ENCODE data around the gene SLC35A4. TPM values are rescaled to one million over a fixed set of nuclear protein-coding genes. Genes with fewer than 3 reads are reported as not detected.
A peak's percentile ranks its signal among the peaks of the same experiment; 100 is the strongest.

The SLC35A4 gene
- total RNA-seq, 1 donor from 2014 or later = 20.7 TPM

DNA sequence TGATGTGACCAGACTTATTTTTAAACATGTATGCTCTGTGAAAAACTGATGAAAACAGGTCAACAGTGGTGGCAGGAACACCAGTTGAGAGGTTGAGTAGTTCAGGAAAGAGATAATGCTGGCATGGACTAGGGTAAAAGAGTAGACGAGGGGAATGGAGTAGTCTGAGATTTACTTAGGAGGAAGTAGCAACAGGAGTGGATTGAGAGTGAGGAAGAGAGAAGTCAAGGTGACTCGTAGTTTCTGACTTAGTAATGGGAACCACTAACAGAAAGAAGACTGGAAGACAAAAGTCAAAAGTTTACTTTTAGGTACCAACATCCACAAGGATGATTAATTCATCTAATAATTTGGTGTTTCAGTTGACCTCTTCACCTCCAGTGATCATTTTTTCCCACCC, 11.0 kb upstream of the SLC35A4 start:
- H4K20me1 ChIP-seq (ENCODE audit: low read depth) = peaks cover 20% of the 10 kb centered on the region
- TF ChIP-seq EZH2 (IDR thresholded peaks at IDR 0.05) (no peak), EZH2phosphoT487 (IDR thresholded peaks at IDR 0.05) (no peak)
- TF ChIP-seq, protein P1, sequence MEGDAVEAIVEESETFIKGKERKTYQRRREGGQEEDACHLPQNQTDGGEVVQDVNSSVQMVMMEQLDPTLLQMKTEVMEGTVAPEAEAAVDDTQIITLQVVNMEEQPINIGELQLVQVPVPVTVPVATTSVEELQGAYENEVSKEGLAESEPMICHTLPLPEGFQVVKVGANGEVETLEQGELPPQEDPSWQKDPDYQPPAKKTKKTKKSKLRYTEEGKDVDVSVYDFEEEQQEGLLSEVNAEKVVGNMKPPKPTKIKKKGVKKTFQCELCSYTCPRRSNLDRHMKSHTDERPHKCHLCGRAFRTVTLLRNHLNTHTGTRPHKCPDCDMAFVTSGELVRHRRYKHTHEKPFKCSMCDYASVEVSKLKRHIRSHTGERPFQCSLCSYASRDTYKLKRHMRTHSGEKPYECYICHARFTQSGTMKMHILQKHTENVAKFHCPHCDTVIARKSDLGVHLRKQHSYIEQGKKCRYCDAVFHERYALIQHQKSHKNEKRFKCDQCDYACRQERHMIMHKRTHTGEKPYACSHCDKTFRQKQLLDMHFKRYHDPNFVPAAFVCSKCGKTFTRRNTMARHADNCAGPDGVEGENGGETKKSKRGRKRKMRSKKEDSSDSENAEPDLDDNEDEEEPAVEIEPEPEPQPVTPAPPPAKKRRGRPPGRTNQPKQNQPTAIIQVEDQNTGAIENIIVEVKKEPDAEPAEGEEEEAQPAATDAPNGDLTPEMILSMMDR (IDR thresholded peaks at IDR 0.05) = no peak
- H2AFZ ChIP-seq (replicated peaks) = no peak overlapping the region
- no peaks in the 10 kb centered on the region for H3K27me3 ChIP-seq
- no peaks in the 10 kb centered on the region for H3K36me3 ChIP-seq
- H3K27ac Mint-ChIP-seq = no peak overlapping the region
- H3K27me3 Mint-ChIP-seq (ENCODE audit: insufficient read depth, low read depth) = peaks cover 8% of the 10 kb centered on the region
- H3K27ac ChIP-seq = no peak overlapping the region
- H3K36me3 Mint-ChIP-seq = peaks cover 30% of the 10 kb centered on the region
- H3K4me3 Mint-ChIP-seq = no peak overlapping the region
- H3K4me1 ChIP-seq = peaks cover 13% of the 10 kb centered on the region
- H3F3A ChIP-seq (ENCODE audit: low read depth) = peaks cover 14% of the 10 kb centered on the region
- H3K9me3 ChIP-seq (ENCODE audit: low read depth) = no peaks in the 10 kb centered on the region
- H3K79me2 ChIP-seq (ENCODE audit: low read depth) = peaks cover 46% of the 10 kb centered on the region
- no peak overlapping the region for H3K4me3 ChIP-seq
- no peak overlapping the region for H3K4me2 ChIP-seq
- no peaks in the 10 kb centered on the region for H3K9me3 Mint-ChIP-seq
- no peak for DNase-seq (ENCODE audit: low spot score)
- H3K4me1 Mint-ChIP-seq = peaks cover 24% of the 10 kb centered on the region
- no peak overlapping the region for H3K9ac ChIP-seq

DNA sequence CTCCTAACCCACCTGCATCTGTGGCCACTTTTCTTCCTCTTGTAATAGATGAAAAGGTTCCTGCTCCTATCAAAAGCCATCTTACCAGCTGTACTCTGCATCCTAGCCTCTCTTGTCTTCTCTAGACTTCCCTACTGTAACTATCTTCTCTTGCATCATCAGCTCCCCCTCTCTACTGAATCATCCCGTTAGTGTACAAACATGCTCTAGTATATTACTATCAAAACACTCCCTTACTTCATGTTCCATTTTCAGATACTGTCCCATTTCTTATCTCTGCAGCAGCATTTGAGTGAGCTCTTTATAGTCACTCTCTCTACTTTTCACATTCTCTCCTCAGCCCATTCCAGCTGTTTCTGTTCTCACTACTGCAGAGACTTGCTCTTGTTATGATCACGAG, 10.2 kb upstream of the SLC35A4 start:
- H3K27me3 Mint-ChIP-seq (ENCODE audit: insufficient read depth, low read depth) = peaks cover 4% of the 10 kb centered on the region
- H3K9me3 Mint-ChIP-seq = no peaks in the 10 kb centered on the region
- no peak for TF ChIP-seq EZH2 (IDR thresholded peaks at IDR 0.05)
- TF ChIP-seq EZH2phosphoT487 (IDR thresholded peaks at IDR 0.05) = no peak
- TF ChIP-seq, protein P1 (IDR thresholded peaks at IDR 0.05) = no peak
- H3K9ac ChIP-seq = no peak overlapping the region
- H3K4me3 ChIP-seq = no peak overlapping the region
- peaks cover 12% of the 10 kb centered on the region for H3K4me1 ChIP-seq
- H3K36me3 Mint-ChIP-seq = peaks cover 29% of the 10 kb centered on the region
- H3K4me1 Mint-ChIP-seq = peaks cover 20% of the 10 kb centered on the region
- no peaks in the 10 kb centered on the region for H3K9me3 ChIP-seq (ENCODE audit: low read depth)
- peaks cover 46% of the 10 kb centered on the region for H3K79me2 ChIP-seq (ENCODE audit: low read depth)
- DNase-seq (ENCODE audit: low spot score) = no peak
- H2AFZ ChIP-seq (replicated peaks) = no peak overlapping the region
- H4K20me1 ChIP-seq (ENCODE audit: low read depth) = peaks cover 14% of the 10 kb centered on the region
- no peak overlapping the region for H3K27ac ChIP-seq
- H3K4me3 Mint-ChIP-seq = no peak overlapping the region
- peaks cover 7% of the 10 kb centered on the region for H3F3A ChIP-seq (ENCODE audit: low read depth)
- no peak overlapping the region for H3K4me2 ChIP-seq
- H3K36me3 ChIP-seq = no peaks in the 10 kb centered on the region
- H3K27me3 ChIP-seq = no peaks in the 10 kb centered on the region
- H3K27ac Mint-ChIP-seq = no peak overlapping the region

DNA sequence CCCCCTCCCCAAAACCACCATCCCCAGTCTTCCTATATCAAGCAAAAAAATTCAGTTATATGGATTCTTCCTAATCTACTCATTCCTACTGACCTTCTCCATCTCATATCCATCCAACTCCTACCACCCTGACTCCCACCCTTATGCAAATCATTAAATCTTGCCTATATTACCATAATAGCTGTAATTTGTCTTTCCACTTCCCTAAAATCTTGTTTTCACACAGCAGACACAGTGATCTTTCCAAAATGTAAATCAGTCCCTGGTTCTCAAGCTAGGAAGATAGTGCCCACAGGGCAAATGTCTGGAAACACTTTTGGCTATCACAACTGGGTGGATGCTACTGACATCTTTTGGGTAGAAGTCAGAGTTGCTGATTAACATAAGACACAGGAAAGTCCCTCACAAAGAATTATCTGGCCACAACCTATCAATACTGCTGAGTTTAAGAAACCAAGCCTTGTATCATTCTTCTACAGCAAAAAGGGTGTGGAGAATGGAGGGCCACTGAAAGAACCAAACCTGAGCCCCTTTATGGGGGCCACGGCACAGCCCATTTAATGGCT, 8.8 kb upstream of the SLC35A4 start:
- Histone ChIP-seq H3K4me2 (peak overlapping the region; percentile 93), H3K79me2 (ENCODE audit: low read depth) (peaks cover 46% of the 10 kb centered on the region), H3K9me3 (ENCODE audit: low read depth) (no peaks in the 10 kb centered on the region), H3F3A (ENCODE audit: low read depth) (peaks cover 7% of the 10 kb centered on the region), H4K20me1 (ENCODE audit: low read depth) (peaks cover 14% of the 10 kb centered on the region), H3K4me1 (peaks cover 12% of the 10 kb centered on the region), H3K27me3 (no peaks in the 10 kb centered on the region), H2AFZ (replicated peaks) (no peak overlapping the region), H3K4me3 (peak overlapping the region; percentile 84), H3K9ac (peak overlapping the region; percentile 77), H3K36me3 (no peaks in the 10 kb centered on the region), H3K27ac (no peak overlapping the region)
- H3K36me3 Mint-ChIP-seq = peaks cover 19% of the 10 kb centered on the region
- H3K27me3 Mint-ChIP-seq (ENCODE audit: insufficient read depth, low read depth) = peaks cover 4% of the 10 kb centered on the region
- no peak overlapping the region for H3K27ac Mint-ChIP-seq
- peaks cover 20% of the 10 kb centered on the region for H3K4me1 Mint-ChIP-seq
- peak overlapping the region; percentile 93 for H3K4me3 Mint-ChIP-seq
- DNase-seq (ENCODE audit: low spot score) = no peak
- no peaks in the 10 kb centered on the region for H3K9me3 Mint-ChIP-seq
- no peak for TF ChIP-seq EZH2phosphoT487 (IDR thresholded peaks at IDR 0.05)
- TF ChIP-seq, protein P1 (IDR thresholded peaks at IDR 0.05) = no peak
- TF ChIP-seq EZH2 (IDR thresholded peaks at IDR 0.05) = no peak

Data from neural progenitor cell (in vitro differentiated cells).